ENCODE measurements around the gene ENGASE. TPM values are rescaled to one million over a fixed set of nuclear protein-coding genes. Genes with fewer than 3 reads are reported as not detected.
A peak's percentile ranks its signal among the peaks of the same experiment; 100 is the strongest.
"Not testable (repeated sequence)": the region's sequence is repeated elsewhere in the genome, so short reads cannot be mapped to it uniquely, and the experiment has no call there.

The ENGASE gene
- polyA plus RNA-seq (2013, experiment 1 of 2; ENCODE audit: insufficient read length), result 11.9 TPM
- polyA plus RNA-seq (2013, experiment 2 of 2; ENCODE audit: insufficient read length), result 11.7 TPM

DNA sequence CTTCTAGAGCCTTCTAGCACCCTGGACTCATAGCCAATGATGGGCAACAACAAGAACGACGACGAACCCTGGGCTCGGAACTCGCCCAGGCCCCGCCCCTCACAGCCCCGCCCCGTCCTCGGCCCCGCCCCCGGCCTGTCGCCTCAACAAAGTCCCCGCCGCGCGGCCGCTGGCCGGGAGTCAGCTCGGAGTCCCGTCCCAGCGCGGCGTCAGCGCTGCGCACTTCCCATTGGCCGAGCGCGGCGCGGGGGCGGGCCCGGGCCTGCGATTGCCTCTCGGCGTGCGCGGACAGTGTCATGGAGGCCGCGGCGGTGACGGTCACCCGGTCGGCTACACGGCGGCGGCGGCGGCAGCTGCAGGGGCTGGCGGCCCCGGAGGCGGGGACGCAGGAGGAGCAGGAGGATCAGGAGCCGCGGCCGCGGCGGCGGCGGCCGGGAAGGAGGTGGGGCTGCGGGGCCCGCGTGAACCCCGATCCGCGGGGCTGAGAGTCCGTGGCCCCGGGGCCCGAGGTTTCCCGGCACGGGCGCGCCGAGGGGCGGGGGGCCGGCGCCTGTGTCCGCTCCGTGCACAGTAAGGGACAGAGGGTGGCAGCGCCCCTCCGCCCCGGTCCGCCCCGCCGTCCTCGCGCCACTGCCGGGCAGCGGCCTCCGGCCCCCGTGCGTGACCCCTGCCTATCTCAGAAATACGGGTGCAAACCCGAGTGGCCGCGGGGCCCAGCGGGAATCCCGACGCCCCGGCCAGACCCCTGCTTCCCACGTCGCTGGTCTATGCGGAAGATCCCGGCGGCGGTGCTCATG is at the start of gene ENGASE:
ENGASE (plus strand) TSS at position 176 of the 797 bp plus-strand sequence; CDS start at position 297, 121 bp downstream.
- DNase-seq, result peak; percentile 88

GRCh38 chr17:79024901-79025737 is 49.5 kb upstream of the ENGASE start:
- DNase-seq, result no peak

DNA sequence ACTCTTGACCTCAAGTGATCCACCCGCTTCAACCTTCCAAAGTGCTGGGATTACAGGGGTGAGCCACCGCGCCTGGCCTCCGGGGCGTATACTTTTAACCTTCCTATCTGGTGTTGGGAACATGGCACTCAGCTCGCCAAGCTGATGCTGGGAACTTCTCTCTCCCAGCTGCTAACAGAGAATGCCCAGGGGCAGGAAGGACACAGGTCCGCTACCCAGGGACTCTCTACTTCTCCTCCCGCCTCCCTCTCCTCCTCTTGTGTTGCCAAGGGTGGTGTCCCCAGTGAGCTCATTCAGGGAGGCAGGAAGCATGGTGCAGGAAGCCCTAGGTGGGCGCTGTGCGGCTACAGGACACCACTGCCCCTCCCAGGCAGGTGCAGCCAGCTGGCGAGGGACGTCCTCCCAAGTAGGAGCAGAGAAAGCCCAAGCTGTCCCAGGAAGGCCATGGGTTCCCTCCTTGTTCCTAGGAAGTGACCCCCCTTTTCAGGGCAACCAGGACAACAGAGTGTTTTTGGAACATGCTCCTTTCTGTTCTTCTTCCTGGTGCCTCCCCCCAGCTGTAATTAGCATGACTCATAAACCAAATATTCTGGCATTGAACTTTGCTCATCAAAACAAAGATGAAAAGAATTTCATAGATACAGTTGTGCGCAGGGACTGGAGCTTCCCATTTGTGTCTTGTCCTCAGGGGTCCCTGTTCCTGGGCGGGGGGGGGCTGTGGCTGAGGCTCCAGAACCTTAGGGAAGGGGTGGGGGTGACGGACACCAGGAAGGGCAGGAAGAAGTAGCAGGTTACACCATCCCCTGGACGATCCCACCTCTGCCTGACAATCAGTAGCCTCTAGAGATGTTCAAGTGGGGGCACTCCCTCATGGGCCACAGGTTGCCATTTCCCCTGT is 48.0 kb upstream of the ENGASE start:
- peak; percentile 70 for DNase-seq

- DNase-seq, result no peak
Measured at GRCh38 chr17:79027274-79027924, 47.2 kb upstream of the ENGASE start.

DNA sequence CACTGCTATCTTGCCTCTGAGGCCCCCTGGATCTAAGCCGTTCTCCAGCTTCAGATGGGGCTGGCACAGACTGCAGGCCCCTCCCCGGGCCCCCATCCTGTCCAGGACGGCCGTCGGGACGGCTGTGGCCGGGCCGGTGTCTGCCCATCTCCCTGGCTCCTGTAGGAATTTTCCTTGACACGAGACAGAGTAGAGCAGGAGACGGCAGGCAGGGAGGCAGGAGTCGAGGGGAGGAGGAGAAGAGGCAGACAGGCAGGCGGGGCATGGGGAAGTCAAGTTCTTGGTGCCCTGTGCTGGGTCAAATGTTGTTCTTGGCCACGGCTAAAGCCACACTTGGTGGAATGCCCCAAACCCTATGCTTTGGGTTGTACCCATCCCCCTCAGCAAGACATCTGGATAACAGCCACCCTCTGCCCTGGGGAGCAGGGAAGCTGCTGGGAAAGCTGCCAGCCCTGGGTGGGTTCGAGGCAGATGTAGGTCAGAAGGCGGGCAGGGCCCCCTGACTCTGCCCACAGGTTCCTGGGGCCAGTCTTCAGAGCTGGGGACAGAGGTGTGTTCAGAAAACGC is 46.6 kb upstream of the ENGASE start:
- DNase-seq, result peak; percentile 29

GRCh38 chr17:79028496-79029326 is 45.9 kb upstream of the ENGASE start:
- DNase-seq, result no peak

GRCh38 chr17:79029327-79030009 is 45.2 kb upstream of the ENGASE start:
- no peak for DNase-seq

DNA sequence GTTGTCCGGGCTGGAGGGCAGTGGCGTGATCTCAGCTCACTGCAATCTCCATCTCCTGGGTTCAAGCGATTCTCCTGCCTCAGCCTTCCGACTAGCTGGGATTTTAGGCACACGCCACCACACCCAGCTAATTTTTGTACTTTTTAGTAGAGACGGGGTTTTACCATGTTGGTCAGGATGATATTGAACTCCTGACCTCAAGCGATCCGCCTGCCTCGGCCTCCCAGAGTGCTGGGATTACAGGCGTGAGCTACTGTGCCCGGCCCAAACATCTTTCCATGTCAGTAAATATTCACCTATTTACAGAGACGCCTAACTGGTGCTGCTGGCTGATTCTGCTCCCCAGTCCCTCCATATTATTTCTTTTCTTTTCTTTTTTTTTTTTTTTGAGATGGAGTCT is 44.0 kb upstream of the ENGASE start:
- not testable (repeated sequence) for DNase-seq

GRCh38 chr17:79031996-79032875 is 42.4 kb upstream of the ENGASE start:
- no peak for DNase-seq

DNA sequence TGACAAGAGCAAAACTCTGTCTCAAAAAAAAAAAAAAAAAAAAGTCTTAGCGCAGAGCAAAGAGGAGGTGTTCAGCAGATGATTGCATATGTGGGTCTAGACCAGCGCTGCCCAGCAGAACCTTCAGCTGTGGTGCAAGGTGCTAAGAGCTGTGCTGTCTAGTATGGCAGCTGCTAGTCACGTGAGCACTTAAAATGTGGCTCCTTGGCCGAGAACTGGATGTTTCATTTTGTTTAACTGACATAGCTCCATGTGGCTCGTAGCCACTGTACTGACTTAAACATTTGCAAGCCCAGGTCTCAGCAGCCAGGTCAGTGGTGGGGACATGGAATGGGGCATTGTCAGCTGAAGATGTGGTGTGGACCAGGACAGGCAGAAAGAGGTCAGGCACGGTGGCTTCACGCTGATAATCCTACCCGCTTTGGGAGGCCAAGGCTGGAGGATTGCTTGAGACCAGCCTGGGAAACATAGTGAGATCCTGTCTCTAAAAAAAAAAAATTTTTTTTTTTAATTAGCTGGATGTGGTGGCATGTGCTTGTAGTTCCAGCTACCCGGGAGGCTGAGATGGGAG is 41.5 kb upstream of the ENGASE start:
- DNase-seq, result no peak

GRCh38 chr17:79033741-79034501 is 40.7 kb upstream of the ENGASE start:
- DNase-seq, result no peak

- no peak for DNase-seq
Measured at GRCh38 chr17:79034931-79035485, 39.6 kb upstream of the ENGASE start.

DNA sequence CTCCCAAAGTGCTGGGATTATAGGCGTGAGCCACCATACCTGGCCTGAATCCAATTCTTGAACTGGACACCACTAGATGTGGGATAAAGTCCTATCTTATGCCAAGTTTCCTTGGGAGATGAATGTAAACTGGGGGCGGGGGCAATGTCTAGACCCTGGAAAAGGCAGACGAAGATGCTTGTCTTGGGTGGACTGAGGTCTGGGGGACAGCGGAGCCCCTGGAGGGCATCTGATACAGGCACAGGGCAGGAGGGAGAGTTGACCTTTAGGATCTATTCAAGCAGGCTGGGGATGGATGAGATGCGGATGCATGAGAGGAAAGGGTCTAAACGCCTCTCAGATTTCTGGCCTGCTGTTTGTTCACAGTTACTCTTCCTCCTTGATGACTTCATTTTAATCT is 38.9 kb upstream of the ENGASE start:
- no peak for DNase-seq

- DNase-seq, result no peak
Measured at GRCh38 chr17:79036181-79036580, 38.4 kb upstream of the ENGASE start.

DNA sequence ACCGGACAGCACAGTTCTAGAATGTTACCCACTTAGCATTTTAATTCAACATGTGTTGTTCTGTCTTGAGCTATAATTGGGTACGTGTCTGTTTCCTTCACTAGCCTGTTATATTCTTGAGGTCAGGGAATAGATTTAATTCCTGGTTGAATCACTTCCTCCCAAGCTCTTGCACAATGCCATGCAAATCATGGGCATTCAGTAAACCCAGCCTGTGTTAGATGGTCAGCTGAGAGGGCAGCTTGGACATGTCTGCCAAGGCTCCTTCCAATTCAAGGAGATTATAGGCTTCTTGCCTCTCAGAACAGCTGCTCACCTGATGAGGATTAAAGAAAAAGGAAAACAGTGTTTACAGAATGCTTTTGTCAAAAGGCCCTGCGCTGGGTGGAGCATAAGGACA is 38.0 kb upstream of the ENGASE start:
- peak; percentile 79 for DNase-seq

DNA sequence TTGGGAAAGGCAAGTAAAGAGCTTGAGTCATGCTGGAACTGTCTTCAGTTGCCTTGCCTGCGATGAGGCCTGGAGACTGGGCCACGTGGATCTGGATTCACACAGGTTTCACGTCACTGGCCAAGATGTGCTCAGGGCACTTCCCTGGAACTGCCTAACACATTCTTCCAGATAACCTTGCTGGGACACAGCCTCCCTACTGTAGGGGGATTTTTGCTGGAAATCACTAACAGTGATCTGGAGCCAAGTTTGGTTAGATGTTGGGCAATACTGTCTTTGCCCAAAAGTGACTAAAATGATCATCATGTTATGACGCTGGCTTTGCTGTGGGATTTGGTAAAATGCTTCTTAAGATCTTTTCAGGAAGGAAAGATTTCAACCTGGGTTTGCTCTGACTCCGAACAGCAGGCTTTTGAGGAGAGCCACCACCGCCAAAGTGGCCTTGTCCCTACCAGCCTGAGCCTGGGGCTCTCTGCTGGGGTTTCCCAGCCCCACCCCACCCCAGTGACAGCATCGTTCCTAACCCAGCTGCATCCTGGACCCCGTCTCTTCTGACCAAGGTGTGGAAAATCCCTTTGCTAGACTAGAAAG is 36.0 kb upstream of the ENGASE start:
- peak; percentile 89 for DNase-seq

GRCh38 chr17:79039171-79039570 is 35.5 kb upstream of the ENGASE start:
- DNase-seq, result no peak

Measured in fibroblast of skin of abdomen (primary cell).